Muscle of back (tissue), 11 donors: ENCODE results near the gene COL21A1. TPM values are rescaled to one million over a fixed set of nuclear protein-coding genes. Genes with fewer than 3 reads are reported as not detected.
A peak's percentile ranks its signal among the peaks of the same experiment; 100 is the strongest.

Experiments used
- DNase-seq, 3 donors: peaks; one replicate each; pipeline versions ENCODE4 v3.0.0 to v3.0.0-alpha.2; 2013
- polyA plus RNA-seq, 10 donors: library from polyadenylated mRNA; unstranded; fragments of 120-200 nt; gene quantifications; one replicate each; pipeline ENCODE4 v1.2.1, GENCODE V29; 2013; ENCODE audit not compliant: insufficient read length in 10 of 10

Gene COL21A1
- polyA plus RNA-seq, 10 donors: 65.2 to 217 (median 102) TPM

- no peak for DNase-seq
Measured at GRCh38 chr6:56051202-56051598, 196.2 kb downstream of the COL21A1 start.

- no peak for DNase-seq
Measured at GRCh38 chr6:56050530-56051201, 196.7 kb downstream of the COL21A1 start.

GRCh38 chr6:56048601-56049000 is 198.8 kb downstream of the COL21A1 start:
- no peak for DNase-seq

GRCh38 chr6:56047931-56048540 is 199.3 kb downstream of the COL21A1 start:
- no peak for DNase-seq

- no peak for DNase-seq
Measured at GRCh38 chr6:56046576-56046975, 200.8 kb downstream of the COL21A1 start.

GRCh38 chr6:56043761-56044160 is 203.6 kb downstream of the COL21A1 start:
- DNase-seq: no peak

GRCh38 chr6:56043076-56043475 is 204.3 kb downstream of the COL21A1 start:
- DNase-seq: no peak

- DNase-seq: no peak
Measured at GRCh38 chr6:56041591-56041990, 205.8 kb downstream of the COL21A1 start.

- peak; percentile 40 to 78 (median 69) for DNase-seq
Measured at GRCh38 chr6:56040889-56041301, 206.5 kb downstream of the COL21A1 start.

- peak in 1 of 3 donors; percentile 56 for DNase-seq
Measured at GRCh38 chr6:56040223-56040622, 207.2 kb downstream of the COL21A1 start.

- DNase-seq: no peak
Measured at GRCh38 chr6:56038764-56039163, 208.6 kb downstream of the COL21A1 start.

GRCh38 chr6:56037601-56038000 is 209.8 kb downstream of the COL21A1 start:
- DNase-seq: peak in 1 of 3 donors; percentile 34

GRCh38 chr6:56036916-56037600 is 210.3 kb downstream of the COL21A1 start:
- DNase-seq: peak in 1 of 3 donors; percentile 30

- peak in 2 of 3 donors; percentile 41 to 76 for DNase-seq
Measured at GRCh38 chr6:56033401-56033800, 214.0 kb downstream of the COL21A1 start.

GRCh38 chr6:56032715-56033260 is 214.6 kb downstream of the COL21A1 start:
- DNase-seq: peak in 1 of 3 donors; percentile 62

GRCh38 chr6:56027865-56028264 is 219.5 kb downstream of the COL21A1 start:
- DNase-seq: no peak

GRCh38 chr6:56026455-56027180 is 220.8 kb downstream of the COL21A1 start:
- DNase-seq: no peak

GRCh38 chr6:56025795-56026194 is 221.6 kb downstream of the COL21A1 start:
- DNase-seq: peak in 1 of 3 donors; percentile 81

GRCh38 chr6:56024931-56025330 is 222.4 kb downstream of the COL21A1 start:
- no peak for DNase-seq

GRCh38 chr6:56023829-56024228 is 223.6 kb downstream of the COL21A1 start:
- DNase-seq: no peak

GRCh38 chr6:56022678-56023077 is 224.7 kb downstream of the COL21A1 start:
- DNase-seq: no peak

GRCh38 chr6:56021943-56022342 is 225.4 kb downstream of the COL21A1 start:
- no peak for DNase-seq
